NOMO-1 treated with DMSO at 0.1 percent for 48 hours (cell line): ENCODE data around the gene TNFSF12.

ENCODE experiments used
- DNase-seq: peaks from one replicate; lab custom pipeline; 2025; ENCODE audit not compliant: unreplicated experiment; lab: John Stamatoyannopoulos, UW

Gene TNFSF12, protein sequence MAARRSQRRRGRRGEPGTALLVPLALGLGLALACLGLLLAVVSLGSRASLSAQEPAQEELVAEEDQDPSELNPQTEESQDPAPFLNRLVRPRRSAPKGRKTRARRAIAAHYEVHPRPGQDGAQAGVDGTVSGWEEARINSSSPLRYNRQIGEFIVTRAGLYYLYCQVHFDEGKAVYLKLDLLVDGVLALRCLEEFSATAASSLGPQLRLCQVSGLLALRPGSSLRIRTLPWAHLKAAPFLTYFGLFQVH

GRCh38 chr17:7548585-7549400, at the start of gene TNFSF12:
Gene TNFSF12, plus strand, starts transcription at chr17:7549058. Its CDS starts 96 bp downstream, at chr17:7549154.
- no peak for DNase-seq

DNA sequence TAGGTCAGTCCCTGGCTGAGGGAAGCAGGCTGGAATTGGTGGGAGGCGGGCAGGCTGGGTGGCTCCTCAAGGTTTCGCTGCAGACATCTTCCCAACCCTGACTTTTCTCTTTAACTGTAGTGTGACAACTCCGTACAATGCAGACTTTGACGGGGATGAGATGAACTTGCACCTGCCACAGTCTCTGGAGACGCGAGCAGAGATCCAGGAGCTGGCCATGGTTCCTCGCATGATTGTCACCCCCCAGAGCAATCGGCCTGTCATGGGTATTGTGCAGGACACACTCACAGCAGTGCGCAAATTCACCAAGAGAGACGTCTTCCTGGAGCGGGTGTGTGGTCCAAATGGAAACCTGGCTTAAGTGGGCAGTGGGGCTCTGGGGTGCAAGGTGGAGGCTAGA, 49.7 kb upstream of the TNFSF12 start:
- DNase-seq: no peak

DNA sequence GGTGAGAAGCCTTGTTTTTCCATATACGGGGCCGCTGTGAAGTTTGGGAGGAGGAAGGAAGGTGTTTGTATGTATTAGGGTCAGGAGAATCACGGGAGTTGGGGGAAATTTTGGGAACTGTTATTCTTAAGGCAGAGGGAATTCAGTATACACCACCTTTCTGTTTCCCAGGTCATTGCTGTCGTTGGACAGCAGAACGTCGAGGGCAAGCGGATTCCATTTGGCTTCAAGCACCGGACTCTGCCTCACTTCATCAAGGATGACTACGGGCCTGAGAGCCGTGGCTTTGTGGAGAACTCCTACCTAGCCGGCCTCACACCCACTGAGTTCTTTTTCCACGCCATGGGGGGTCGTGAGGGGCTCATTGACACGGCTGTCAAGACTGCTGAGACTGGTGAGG, 47.1 kb upstream of the TNFSF12 start:
- DNase-seq: no peak

- DNase-seq: no peak
Observed at GRCh38 chr17:7502171-7502847, 46.5 kb upstream of the TNFSF12 start.

- DNase-seq: no peak
Observed at GRCh38 chr17:7502987-7503386, 45.9 kb upstream of the TNFSF12 start.

DNA sequence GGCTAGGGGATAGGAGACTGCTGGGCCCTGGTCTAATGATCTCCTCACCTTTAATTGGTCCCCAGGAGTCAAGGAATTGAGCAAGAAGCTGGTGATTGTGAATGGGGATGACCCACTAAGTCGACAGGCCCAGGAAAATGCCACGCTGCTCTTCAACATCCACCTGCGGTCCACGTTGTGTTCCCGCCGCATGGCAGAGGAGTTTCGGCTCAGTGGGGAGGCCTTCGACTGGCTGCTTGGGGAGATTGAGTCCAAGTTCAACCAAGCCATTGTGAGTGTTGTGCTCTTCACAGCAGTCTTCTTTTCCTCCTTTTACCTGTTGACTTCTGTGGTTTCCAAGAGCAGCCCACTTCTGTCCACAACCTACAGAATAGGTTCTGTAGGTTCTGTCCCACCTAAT, 45.3 kb upstream of the TNFSF12 start:
- no peak for DNase-seq

DNA sequence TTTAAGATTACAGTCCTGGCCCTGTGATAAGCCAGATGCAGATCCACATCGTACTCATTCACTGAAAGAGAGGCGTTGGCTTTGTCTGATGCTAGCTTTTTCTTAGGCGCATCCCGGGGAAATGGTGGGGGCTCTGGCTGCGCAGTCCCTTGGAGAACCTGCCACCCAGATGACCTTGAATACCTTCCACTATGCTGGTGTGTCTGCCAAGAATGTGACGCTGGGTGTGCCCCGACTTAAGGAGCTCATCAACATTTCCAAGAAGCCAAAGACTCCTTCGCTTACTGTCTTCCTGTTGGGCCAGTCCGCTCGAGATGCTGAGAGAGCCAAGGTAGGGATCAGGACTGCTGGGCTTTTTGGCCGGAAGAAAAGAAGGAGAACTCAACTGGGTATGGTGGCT, 40.7 kb upstream of the TNFSF12 start:
- no peak for DNase-seq

DNA sequence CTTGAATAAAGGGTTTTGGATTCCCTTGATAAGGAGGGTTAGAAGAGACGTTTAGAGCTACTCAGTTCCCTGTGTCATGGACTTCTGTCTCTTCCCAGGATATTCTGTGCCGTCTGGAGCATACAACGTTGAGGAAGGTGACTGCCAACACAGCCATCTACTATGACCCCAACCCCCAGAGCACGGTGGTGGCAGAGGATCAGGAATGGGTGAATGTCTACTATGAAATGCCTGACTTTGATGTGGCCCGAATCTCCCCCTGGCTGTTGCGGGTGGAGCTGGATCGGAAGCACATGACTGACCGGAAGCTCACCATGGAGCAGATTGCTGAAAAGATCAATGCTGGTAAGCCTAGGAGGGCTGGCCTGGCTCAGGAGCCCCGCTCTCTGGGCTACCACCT, 40.0 kb upstream of the TNFSF12 start:
- DNase-seq: no peak

DNA sequence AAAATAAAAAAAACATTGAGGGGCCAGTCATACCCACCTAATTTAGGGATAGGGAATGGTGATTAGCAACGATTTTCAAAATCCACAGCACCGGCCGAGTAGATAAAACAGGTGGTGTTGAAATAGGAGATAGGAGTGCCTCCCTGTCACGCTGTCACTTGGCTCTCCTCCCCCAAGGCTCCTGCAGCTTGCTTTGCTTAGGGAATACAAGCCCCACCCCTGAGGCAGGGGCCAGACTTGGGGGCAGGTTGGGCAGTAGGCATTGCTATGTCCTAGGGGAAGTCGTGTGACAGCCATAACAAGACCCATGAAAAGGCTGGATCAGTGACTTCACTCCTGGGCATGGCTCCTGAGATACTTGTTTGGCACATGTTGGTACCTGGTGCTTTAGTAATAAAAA, 38.9 kb upstream of the TNFSF12 start:
- DNase-seq: no peak

DNA sequence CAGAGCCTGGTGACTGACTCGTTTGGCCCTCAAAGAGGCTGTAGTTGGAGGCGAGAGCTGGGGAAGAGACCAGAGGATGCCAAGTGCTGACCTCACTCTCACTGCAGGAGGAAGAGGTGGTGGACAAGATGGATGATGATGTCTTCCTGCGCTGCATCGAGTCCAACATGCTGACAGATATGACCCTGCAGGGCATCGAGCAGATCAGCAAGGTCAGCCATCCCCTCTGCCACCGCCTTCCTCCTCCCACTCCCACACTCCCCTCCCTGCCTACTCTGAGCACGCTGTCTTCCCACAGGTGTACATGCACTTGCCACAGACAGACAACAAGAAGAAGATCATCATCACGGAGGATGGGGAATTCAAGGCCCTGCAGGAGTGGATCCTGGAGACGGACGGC, 37.8 kb upstream of the TNFSF12 start:
- no peak for DNase-seq

- DNase-seq: no peak
Observed at GRCh38 chr17:7512105-7512504, 36.8 kb upstream of the TNFSF12 start.

DNA sequence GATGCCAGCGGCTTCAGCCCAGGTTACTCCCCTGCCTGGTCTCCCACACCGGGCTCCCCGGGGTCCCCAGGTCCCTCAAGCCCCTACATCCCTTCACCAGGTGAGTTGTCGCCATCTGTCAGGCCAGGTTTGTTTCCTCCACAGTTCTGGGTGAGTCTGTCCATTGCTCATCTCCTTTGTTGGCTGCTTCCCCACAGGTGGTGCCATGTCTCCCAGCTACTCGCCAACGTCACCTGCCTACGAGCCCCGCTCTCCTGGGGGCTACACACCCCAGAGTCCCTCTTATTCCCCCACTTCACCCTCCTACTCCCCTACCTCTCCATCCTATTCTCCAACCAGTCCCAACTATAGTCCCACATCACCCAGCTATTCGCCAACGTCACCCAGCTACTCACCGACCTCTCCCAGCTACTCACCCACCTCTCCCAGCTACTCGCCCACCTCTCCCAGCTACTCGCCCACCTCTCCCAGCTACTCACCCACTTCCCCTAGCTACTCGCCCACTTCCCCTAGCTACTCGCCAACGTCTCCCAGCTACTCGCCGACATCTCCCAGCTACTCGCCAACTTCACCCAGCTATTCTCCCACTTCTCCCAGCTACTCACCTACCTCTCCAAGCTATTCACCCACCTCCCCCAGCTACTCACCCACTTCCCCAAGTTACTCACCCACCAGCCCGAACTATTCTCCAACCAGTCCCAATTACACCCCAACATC, 35.9 kb upstream of the TNFSF12 start:
- no peak for DNase-seq

DNA sequence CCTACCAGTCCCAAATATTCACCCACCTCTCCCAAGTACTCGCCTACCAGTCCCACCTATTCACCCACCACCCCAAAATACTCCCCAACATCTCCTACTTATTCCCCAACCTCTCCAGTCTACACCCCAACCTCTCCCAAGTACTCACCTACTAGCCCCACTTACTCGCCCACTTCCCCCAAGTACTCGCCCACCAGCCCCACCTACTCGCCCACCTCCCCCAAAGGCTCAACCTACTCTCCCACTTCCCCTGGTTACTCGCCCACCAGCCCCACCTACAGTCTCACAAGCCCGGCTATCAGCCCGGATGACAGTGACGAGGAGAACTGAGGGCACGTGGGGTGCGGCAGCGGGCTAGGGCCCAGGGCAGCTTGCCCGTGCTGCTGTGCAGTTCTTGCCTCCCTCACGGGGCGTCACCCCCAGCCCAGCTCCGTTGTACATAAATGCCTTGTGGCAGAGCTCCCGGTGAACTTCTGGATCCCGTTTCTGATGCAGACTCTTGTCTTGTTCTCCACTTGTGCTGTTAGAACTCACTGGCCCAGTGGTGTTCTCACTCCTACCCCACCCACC, 34.9 kb upstream of the TNFSF12 start:
- no peak for DNase-seq

- DNase-seq: no peak
Observed at GRCh38 chr17:7515911-7516610, 32.8 kb upstream of the TNFSF12 start.

DNA sequence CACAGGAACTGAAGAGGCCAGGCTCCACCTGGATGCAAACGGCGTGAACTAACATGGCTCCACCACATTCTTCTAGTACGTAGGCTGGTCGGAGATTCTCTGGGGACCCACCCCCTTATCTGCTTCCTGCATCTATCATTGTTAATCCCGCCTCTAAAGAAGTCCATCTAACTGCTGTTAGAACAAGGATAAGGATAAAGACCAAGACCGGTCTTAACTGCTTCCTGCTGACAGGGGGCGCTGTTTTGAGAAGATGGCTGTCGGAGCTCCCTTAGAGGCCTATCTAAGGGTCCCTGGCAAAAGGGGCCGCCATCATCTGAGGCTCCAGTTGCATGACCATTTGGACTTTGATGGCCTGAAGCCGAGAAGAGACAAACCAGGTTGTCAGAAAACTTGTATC, 25.8 kb upstream of the TNFSF12 start:
- DNase-seq: peak; percentile 40

DNA sequence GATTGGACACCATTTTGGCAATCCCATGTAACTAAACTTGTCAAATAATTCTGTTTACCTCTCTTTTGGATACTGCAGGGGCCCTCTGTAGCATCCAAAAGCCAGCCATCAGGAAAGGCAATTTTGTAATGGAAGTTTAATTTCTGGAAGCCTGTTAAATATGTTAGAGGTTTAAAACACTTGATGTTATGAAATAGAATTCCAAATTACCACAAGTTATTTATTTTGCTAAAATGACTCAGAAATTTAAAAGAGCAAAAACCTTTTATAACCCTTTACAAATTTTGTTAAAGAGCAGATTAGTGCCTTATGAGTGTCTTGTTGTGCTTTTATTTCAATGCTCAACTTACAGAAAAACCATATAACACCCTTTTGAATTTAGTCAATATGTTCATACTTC, 20.0 kb upstream of the TNFSF12 start:
- DNase-seq: no peak

GRCh38 chr17:7530023-7530900, 18.6 kb upstream of the TNFSF12 start:
- DNase-seq: no peak

- DNase-seq: no peak
Observed at GRCh38 chr17:7538050-7538449, 10.8 kb upstream of the TNFSF12 start.

DNA sequence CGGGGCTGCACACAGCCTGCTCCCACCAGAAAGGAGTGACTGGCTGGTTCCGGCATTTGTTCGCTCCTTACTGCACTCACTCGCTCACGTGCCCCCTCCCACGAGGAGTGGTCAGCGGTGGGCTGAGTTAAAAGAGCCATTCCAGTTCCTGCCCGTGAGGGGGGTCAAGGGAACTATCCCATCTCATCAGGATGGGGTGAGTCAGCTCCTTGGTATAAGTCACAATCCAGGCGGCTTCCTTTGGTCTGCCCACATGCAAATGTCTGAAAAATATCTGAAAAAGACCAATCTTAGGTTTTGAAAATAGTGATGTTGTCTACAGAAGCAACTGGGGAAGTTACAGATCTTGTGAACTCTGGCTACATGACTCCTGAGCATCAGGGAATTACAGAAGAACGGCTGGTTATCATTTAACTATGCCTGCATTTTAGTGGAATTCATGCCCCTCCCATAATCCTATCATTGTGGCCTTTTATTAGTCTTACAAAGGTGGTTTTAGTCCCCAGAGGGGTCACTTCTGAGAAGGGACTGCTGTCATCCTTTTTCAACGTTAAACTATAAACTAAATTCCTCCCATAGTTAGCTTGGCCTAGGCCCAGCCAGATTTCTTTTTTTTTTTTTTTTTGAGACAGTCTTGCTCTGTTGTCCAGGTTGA, 9.8 kb upstream of the TNFSF12 start:
- DNase-seq: no peak
